Measurements from ENCODE around the gene DHX35. TPM values are rescaled to one million over a fixed set of nuclear protein-coding genes. Genes with fewer than 3 reads are reported as not detected.
A peak's percentile ranks its signal among the peaks of the same experiment; 100 is the strongest.

Gene DHX35
- polyA plus RNA-seq, 10 donors = 6.1 to 11.7 (median 8.3) TPM

- DNase-seq = no peak
Observed at GRCh38 chr20:39052676-39053075, 90.5 kb downstream of the DHX35 start.

DNA sequence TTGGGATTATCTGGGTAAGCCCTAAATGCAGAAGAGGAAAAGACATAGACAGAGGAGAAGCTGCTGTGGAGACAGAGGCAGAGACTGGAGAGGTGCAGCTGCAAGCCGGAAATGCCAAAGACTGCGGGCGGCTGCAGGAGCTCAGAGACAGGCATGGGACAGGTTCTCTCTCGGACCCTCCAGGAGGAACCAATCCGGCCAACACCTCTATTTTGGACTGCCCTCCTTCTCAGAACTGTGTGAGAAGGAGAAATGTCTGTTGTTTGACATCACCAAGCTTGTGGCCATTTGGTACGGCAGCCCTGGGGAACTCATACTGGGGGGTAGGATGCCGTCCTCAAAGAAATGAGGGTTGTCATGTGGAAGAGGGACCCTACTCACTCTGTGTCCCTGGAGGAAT is 95.0 kb downstream of the DHX35 start:
- no peak for DNase-seq

- DNase-seq = no peak
Observed at GRCh38 chr20:39057911-39058310, 95.8 kb downstream of the DHX35 start.

- no peak for DNase-seq
Observed at GRCh38 chr20:39059036-39059435, 96.9 kb downstream of the DHX35 start.

- no peak for DNase-seq
Observed at GRCh38 chr20:39066471-39067242, 104.5 kb downstream of the DHX35 start.

- DNase-seq = no peak
Observed at GRCh38 chr20:39067526-39068216, 105.5 kb downstream of the DHX35 start.

GRCh38 chr20:39069976-39070375 is 107.8 kb downstream of the DHX35 start:
- DNase-seq = no peak

GRCh38 chr20:39070484-39071231 is 108.5 kb downstream of the DHX35 start:
- DNase-seq = no peak

DNA sequence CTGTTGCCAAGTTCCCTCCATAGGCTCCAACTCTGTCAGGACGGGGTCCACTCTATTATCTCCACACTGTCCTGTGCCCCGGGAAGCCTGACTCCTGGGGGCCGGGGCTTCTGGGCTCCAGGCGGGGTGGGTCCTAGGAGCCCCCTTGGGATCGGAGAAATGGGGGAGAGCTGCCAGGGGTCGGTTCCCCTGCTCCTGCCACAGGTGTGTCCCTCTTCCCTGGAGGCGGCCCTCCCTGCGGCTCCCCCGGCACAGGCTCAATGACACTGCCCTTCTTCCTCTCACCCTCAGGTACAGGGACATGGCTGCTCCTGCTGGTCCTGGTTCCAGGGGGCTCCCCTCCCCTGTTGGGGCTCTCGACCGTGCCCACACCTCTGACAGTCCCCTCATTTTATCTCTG is 110.0 kb downstream of the DHX35 start:
- no peak for DNase-seq

GRCh38 chr20:39072653-39073052 is 110.5 kb downstream of the DHX35 start:
- DNase-seq = no peak

DNA sequence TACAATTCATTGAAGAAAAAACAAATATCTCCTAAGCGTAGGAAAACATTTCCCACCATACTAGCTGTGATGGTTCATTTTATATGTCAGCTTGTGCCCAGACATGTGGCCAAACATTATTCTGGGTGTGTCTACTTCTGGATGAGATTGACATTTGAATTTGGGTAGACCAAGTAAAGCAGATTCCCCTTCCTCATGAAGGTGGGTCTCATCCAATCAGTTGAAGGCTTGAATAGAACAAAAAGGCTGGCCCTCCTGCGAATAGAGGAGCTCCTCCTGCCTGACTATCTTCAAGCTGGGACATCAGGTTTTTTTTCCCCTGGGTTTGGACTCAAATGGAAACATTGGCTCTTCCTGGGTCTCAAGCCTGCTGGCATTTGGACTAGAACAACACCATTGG is 113.6 kb downstream of the DHX35 start:
- DNase-seq = no peak

- DNase-seq = no peak
Observed at GRCh38 chr20:39076958-39077357, 114.8 kb downstream of the DHX35 start.

GRCh38 chr20:39080326-39080725 is 118.2 kb downstream of the DHX35 start:
- no peak for DNase-seq

- DNase-seq = peak; percentile 68 to 80 (median 79)
Observed at GRCh38 chr20:39081255-39081654, 119.1 kb downstream of the DHX35 start.

DNA sequence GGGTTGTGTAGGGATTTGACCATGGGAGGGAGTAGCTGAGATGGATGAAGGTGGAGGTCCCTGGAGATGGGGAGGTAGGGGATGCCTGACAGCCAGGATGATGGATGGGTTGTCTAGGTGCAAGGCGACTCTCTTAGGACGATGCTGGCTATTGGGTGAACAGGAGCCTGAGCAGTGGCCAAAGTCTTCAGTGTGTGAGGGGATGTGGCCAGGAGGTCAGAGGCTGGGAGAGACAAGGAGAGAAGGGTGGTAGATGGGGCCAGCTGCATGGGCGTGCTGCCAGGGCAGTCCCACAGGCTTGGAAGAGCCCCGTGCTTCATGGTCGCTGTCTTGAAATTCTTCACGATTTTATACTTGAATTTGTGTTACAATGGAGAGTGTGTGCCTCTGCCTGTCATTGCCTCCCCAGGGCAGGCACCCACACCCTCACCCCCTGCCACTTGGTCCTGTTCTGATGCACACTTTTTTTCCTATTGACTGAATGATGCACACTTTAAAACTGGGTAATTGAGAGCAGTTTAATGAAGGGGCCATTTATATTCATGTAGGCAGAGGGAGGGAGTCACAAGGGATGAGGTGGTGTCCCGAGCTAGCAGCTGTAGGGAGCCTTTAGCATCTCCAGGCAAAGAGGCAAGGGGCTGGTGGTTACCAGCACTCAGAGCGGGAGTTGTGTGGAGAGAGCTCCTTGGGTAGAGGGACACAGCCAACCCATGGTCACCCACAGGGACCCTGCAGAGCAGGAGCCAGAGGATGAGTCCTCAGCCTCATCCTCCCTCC is 120.7 kb downstream of the DHX35 start:
- DNase-seq = no peak

DNA sequence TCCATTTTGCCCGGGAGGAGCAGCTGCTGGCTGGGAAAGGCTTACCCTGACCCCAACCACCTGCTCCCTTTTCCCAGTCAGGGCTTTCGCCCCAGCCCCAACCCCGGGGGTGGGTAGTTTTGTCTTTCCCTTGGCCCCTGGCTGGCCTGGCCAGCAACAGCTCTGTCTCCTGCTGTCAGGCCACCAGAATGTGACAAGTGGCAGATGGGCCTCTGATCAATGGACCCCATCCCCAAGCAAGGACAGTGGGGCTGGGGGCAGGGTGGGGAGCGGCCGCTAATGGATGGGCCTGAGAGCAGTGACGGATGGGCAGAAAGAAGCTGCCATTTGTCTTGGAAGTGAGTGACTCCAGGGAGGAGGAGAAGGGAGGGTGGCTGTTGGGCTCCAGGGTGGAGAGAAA is 121.6 kb downstream of the DHX35 start:
- DNase-seq = no peak

DNA sequence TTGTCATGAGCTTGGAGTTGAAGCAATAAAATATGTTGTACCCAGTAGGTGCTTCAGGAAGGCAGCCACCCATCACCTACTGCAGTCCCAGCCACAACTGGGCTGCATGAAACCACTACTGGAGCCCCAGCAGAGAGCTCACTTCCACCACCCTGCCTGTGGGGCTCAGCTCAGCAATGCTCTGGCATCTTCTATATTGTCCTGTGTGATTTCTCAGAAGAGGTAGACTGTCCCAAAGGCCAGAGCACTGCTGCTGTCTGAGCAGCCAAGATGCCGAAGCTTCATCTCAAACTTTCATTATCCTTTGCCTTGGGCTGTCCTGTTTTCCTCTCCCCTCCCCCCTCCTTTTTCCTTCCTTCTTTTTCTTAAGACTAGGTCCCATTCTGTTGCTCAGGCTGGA is 126.9 kb downstream of the DHX35 start:
- DNase-seq = no peak
